Neural cell (in vitro differentiated cells): Measurements from ENCODE around the gene CSNK2A3. TPM values are rescaled to one million over a fixed set of nuclear protein-coding genes. Genes with fewer than 3 reads are reported as not detected.

ENCODE experiments used
- H2AFZ ChIP-seq: fragments of 200-600, 300-800 bp; sonication (generic), shearing (Covaris generic); 2 replicates; pipeline ENCODE4 v1.6.0; 2014; ENCODE audit warnings: low read depth, mild to moderate bottlenecking, antibody characterized with exemption, low read length, moderate library complexity
- H3F3A ChIP-seq: fragments of 200-600 bp; shearing (Covaris generic); 2 replicates; pipeline ENCODE4 v1.6.1; 2016; ENCODE audit warnings: mild to moderate bottlenecking, moderate library complexity, mixed read lengths, antibody characterized with exemption, low read length; ENCODE audit not compliant: insufficient read depth, poor library complexity, severe bottlenecking
- H3K27ac ChIP-seq: fragments of 200-600, 300-800 bp; sonication (generic), shearing (Covaris generic); 2 replicates; pipeline ENCODE4 v1.5.1; 2014; ENCODE audit warnings: mild to moderate bottlenecking, low read length, moderate library complexity
- H3K27me3 ChIP-seq: fragments of 300-800, 200-600 bp; sonication (generic), shearing (Covaris generic); 2 replicates; pipeline ENCODE4 v1.6.0; 2014; ENCODE audit warnings: mild to moderate bottlenecking, low read depth, low read length, moderate library complexity; ENCODE audit not compliant: insufficient read depth
- H3K36me3 ChIP-seq: fragments of 300-800, 200-600 bp; sonication (generic), shearing (Covaris generic); 2 replicates; pipeline ENCODE4 v1.5.1; 2014; ENCODE audit warnings: mild to moderate bottlenecking, antibody characterized with exemption, low read length, moderate library complexity; ENCODE audit not compliant: insufficient read depth
- H3K4me2 ChIP-seq: fragments of 300-800, 200-600 bp; sonication (generic), shearing (Covaris generic); 2 replicates; pipeline ENCODE4 v1.6.0; 2014; ENCODE audit warnings: mild to moderate bottlenecking, low read length
- H3K4me3 ChIP-seq: fragments of 300-800, 200-600 bp; sonication (generic), shearing (Covaris generic); 2 replicates; pipeline ENCODE4 v1.5.1; 2014; ENCODE audit warnings: mild to moderate bottlenecking, low read length, moderate library complexity
- H3K79me2 ChIP-seq: fragments of 200-600 bp; shearing (Covaris generic); replicated peaks from 2 replicates; pipeline ENCODE4 v1.6.0; 2014; ENCODE audit warnings: mild to moderate bottlenecking, low read length, moderate library complexity; ENCODE audit not compliant: insufficient read depth
- H3K9ac ChIP-seq: fragments of 300-800, 200-600 bp; sonication (generic), shearing (Covaris generic); 2 replicates; pipeline ENCODE4 v1.6.1; 2016; ENCODE audit warnings: mild to moderate bottlenecking, low read length, mixed read lengths
- H3K9me2 ChIP-seq: fragments of 200-600 bp; shearing (Covaris generic); 2 replicates; pipeline ENCODE4 v1.6.1; 2016; ENCODE audit warnings: mild to moderate bottlenecking, low read length, mixed read lengths; ENCODE audit not compliant: insufficient read depth
- H3K9me3 ChIP-seq: fragments of 200-600, 300-800 bp; sonication (generic), shearing (Covaris generic); 2 replicates; pipeline ENCODE4 v1.6.1; 2016; ENCODE audit warnings: mild to moderate bottlenecking, mixed run types, low read length, moderate library complexity, mixed read lengths
- H4K20me1 ChIP-seq: fragments of 200-600 bp; shearing (Covaris generic); 2 replicates; pipeline ENCODE4 v1.6.1; 2016; ENCODE audit warnings: mild to moderate bottlenecking, mixed run types; ENCODE audit not compliant: insufficient read depth
- EP300 ChIP-seq: fragments of 450-650 bp; conservative IDR thresholded peaks from 2 replicates; pipeline ENCODE4 v1.6.1; 2014; ENCODE audit warnings: antibody characterized with exemption, mild to moderate bottlenecking, moderate library complexity; ENCODE audit not compliant: poor library complexity, severe bottlenecking
- EZH2 ChIP-seq: fragments of 200-600, 300-800 bp; shearing (Covaris generic), sonication (generic); IDR thresholded peaks from 2 replicates; pipeline ENCODE4 v1.6.1; 2014; ENCODE audit warnings: antibody characterized with exemption, low read length, borderline replicate concordance, mild to moderate bottlenecking; ENCODE audit not compliant: insufficient read depth, poor library complexity, severe bottlenecking
- MXI1 ChIP-seq: fragments of 450-650 bp; conservative IDR thresholded peaks from 2 replicates; pipeline ENCODE4 v1.6.1; 2014; ENCODE audit warnings: antibody characterized with exemption, mild to moderate bottlenecking; ENCODE audit not compliant: poor library complexity, severe bottlenecking
- POLR2AphosphoS5 ChIP-seq: IDR thresholded peaks from 2 replicates; pipeline ENCODE4 v1.6.1; 2012
- RAD21 ChIP-seq: fragments of 450-650 bp; conservative IDR thresholded peaks from 2 replicates; pipeline ENCODE4 v1.6.1; 2014; ENCODE audit warnings: antibody characterized with exemption, mild to moderate bottlenecking, moderate library complexity
- REST ChIP-seq: IDR thresholded peaks from 2 replicates; pipeline ENCODE4 v1.6.1; 2012; ENCODE audit warnings: borderline replicate concordance
- SMC3 ChIP-seq: fragments of 450-650 bp; conservative IDR thresholded peaks from 2 replicates; pipeline ENCODE4 v1.6.1; 2014; ENCODE audit warnings: antibody characterized with exemption, mild to moderate bottlenecking, moderate library complexity; ENCODE audit not compliant: poor library complexity
- TAF1 ChIP-seq: IDR thresholded peaks from 2 replicates; pipeline ENCODE4 v1.6.1; 2012; ENCODE audit warnings: low read depth
- polyA plus RNA-seq: library from polyadenylated mRNA; depleted of rRNA; stranded (reverse); fragments of >200 nt; gene quantifications from 2 replicates; pipeline ENCODE4 v1.2.3, GENCODE V29; 2014
- TF ChIP-seq, protein P1 (sequence below): fragments of 450-650 bp; IDR thresholded peaks from 2 replicates; pipeline ENCODE4 v1.5.1; 2014; ENCODE audit warnings: antibody characterized with exemption, mild to moderate bottlenecking, moderate library complexity; ENCODE audit not compliant: poor library complexity, severe bottlenecking

The CSNK2A3 gene
- polyA plus RNA-seq, 1 donor from 2014 or later = 2.1 TPM

- no peak overlapping the region for H3K27ac ChIP-seq
- H3K79me2 ChIP-seq = no peaks in the 10 kb centered on the region
- no peaks in the 10 kb centered on the region for H4K20me1 ChIP-seq
- no peak overlapping the region for H3K4me2 ChIP-seq
- H3K9me2 ChIP-seq = no peaks in the 10 kb centered on the region
- H3K36me3 ChIP-seq = no peaks in the 10 kb centered on the region
- H3F3A ChIP-seq = no peaks in the 10 kb centered on the region
- H3K4me3 ChIP-seq = no peak overlapping the region
- H3K9me3 ChIP-seq = no peaks in the 10 kb centered on the region
- H3K27me3 ChIP-seq = no peaks in the 10 kb centered on the region
- TF ChIP-seq RAD21 (no peak), POLR2AphosphoS5 (no peak), MXI1 (no peak), EZH2 (no peak), TAF1 (no peak), SMC3 (no peak), REST (no peak), EP300 (no peak)
- TF ChIP-seq, protein P1, sequence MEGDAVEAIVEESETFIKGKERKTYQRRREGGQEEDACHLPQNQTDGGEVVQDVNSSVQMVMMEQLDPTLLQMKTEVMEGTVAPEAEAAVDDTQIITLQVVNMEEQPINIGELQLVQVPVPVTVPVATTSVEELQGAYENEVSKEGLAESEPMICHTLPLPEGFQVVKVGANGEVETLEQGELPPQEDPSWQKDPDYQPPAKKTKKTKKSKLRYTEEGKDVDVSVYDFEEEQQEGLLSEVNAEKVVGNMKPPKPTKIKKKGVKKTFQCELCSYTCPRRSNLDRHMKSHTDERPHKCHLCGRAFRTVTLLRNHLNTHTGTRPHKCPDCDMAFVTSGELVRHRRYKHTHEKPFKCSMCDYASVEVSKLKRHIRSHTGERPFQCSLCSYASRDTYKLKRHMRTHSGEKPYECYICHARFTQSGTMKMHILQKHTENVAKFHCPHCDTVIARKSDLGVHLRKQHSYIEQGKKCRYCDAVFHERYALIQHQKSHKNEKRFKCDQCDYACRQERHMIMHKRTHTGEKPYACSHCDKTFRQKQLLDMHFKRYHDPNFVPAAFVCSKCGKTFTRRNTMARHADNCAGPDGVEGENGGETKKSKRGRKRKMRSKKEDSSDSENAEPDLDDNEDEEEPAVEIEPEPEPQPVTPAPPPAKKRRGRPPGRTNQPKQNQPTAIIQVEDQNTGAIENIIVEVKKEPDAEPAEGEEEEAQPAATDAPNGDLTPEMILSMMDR = no peak
- H2AFZ ChIP-seq = no peak overlapping the region
- no peak overlapping the region for H3K9ac ChIP-seq
Measured at GRCh38 chr11:11334607-11335006, 18.4 kb downstream of the CSNK2A3 start.

GRCh38 chr11:11332141-11332710, 20.8 kb downstream of the CSNK2A3 start:
- Histone ChIP-seq H3K4me2 (no peak overlapping the region), H3K79me2 (no peaks in the 10 kb centered on the region), H2AFZ (no peak overlapping the region), H3K4me3 (no peak overlapping the region), H3K36me3 (no peaks in the 10 kb centered on the region), H4K20me1 (no peaks in the 10 kb centered on the region), H3F3A (no peaks in the 10 kb centered on the region), H3K27me3 (no peaks in the 10 kb centered on the region), H3K9ac (no peak overlapping the region), H3K27ac (no peak overlapping the region), H3K9me3 (no peaks in the 10 kb centered on the region), H3K9me2 (no peaks in the 10 kb centered on the region)
- TF ChIP-seq TAF1 (no peak), SMC3 (no peak), MXI1 (no peak), POLR2AphosphoS5 (no peak), EZH2 (no peak)
- TF ChIP-seq, protein P1 = no peak
